ENCODE measurements around the gene HRH2.

The HRH2 gene

GRCh38 chr5:175678074-175678473 lies 20.2 kb downstream of the HRH2 start:
- no peak for DNase-seq

DNA sequence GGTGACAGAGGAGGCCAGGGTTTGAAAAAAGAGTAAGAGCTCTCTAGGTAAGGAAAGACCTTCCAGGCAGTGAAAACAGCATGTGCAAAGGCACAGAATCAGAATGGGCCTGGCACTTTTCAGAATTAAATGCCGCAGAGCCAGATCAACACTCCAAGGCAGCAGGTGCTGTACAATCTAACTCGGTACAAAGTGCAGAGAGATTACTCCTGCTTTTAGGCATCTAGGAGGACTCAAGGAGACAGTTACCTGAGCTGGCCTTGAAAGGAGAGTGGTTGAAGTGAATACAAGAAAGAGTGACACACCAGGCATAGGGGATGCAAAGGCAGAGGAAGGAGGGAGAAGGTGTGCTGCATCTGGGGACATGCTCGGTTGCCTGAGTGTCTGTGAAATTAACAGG lies 21.5 kb downstream of the HRH2 start:
- DNase-seq: no peak

GRCh38 chr5:175680020-175680419 lies 22.1 kb downstream of the HRH2 start:
- DNase-seq: no peak

- DNase-seq: peak; percentile 49 to 74
Observed at GRCh38 chr5:175680463-175680862, 22.6 kb downstream of the HRH2 start.

DNA sequence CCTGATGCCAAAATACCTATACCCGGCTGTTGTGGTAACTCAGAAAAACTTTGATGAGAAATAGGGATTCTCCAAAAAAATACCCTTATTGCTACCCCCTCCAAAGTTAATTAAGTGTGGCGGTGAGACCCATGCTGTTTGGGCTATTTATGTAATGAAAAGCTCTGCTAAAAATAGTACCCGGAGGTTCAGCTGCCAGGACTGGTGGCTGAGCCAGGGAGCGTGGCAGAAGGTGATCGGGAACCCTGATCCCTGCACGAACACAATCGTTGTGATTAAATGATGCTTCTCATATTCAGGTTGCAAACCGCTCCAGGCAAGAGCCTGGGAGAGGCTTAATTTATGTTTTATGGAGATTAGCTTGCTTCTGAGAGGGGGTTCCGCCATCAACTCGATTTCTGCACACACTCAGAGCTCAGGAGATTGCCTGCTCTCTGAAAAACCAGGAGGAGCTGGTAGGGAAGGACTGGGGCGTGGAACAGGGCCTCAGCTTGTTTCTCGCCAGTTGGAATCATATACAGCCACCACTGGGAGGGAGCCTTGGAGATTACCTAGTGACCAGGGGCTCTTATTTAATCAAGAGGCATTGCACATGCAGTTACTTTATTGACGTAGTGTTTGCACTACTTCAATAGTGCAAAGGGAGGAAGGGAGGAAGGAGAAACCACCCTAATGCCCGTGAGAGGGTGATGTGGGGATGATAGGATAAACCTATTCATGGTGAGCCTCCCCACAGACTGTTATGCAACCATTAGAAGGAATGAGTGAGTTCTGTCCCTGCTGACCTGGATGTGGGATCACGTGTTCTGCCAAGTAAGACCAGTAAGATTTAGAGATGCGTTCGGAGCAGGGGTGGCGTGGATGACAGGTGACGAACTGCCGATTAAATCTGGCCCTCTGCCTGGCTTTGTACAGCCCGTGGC lies 23.4 kb downstream of the HRH2 start:
- DNase-seq: no peak

DNA sequence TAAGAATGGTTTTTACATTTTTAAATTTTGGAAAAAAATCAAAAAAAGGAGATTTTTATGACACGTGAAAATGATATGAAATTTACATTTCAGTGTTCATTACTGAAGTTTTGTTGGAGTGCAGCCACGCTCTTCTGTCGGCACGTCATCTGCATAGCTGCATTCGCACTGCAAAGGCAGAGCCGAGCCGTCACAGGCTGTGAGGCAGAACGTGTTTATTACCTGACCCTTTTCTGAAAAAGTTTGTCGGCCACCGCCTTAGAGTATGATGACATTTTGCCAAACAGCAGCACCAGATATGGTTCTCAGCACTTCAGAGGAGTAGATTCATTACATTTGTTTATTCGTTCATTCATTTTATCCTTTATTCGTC lies 24.1 kb downstream of the HRH2 start:
- no peak for DNase-seq

GRCh38 chr5:175682664-175683063 lies 24.8 kb downstream of the HRH2 start:
- DNase-seq: no peak

- DNase-seq: no peak
Observed at GRCh38 chr5:175683231-175683630, 25.4 kb downstream of the HRH2 start.

- DNase-seq: no peak
Observed at GRCh38 chr5:175683921-175684320, 26.1 kb downstream of the HRH2 start.

- no peak for DNase-seq
Observed at GRCh38 chr5:175684931-175685330, 27.1 kb downstream of the HRH2 start.

DNA sequence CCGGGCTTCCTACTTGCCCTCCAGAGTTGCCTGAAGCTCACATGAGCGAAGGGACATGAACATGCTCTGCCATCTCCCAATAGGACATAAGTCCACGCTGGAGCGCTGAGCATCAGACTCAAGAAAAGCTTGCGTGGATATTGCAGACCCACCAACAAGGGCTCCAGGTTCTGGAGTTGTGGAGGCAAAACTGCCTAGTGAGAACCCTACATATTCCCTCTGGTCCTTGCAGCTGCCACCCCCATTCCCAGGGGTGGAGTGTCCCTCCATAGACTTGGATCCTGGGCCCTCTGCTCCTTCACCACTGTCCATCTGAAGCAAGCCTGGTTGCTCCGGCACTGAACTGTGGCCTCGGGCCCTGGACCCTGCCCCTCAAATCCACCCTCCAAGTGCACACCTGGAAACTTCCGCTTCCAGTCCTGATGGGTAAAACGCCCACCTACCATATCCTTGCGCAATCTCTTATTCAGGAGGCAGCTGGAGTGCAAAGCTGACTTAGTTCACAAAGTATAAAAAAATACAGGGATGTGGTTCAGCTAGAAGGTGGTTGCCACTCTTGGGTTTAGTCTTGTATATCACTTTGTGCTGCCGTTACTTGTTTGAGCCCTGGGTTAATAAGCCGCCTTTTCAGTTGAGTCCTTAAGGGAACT lies 28.0 kb downstream of the HRH2 start:
- no peak for DNase-seq

DNA sequence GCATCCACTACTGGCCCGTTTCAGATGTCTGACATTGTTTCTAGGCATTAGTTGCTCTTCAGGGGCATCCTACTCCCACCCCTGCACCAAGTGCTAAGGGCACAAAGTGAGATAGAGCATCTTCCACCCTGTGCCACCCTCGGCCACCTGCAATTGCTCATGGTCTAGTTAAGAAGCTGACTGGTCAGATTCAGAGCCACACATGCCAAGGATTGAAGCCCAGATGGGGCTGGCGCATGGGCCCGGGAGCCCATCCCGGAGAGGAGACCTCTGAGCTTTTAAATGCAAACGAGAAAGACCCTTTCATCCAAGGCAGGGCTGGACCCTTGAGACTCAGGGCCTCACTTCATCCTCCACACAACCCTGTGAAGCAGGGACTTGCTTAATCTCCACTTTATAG lies 28.5 kb downstream of the HRH2 start:
- DNase-seq: no peak

DNA sequence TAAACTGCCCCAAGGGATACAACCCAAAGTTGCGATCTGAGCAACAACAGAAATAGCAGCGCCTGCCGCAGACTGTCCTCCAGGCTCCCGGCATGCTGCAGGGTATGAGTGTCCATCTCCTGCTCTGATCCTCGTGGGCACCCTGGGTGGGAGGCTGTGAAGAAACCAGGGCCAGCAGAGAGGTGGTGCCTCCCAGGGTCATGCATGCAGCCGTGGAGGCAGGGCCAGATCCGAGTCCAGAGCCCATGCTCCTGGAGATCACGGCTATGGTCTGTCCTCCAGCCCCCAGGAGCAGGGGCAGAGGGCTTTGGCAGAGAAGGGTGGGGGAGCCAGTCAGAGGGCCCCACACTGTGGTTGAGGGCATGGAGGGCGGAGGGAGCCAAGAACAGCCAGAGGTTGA lies 29.0 kb downstream of the HRH2 start:
- no peak for DNase-seq

GRCh38 chr5:175687231-175687701 lies 29.4 kb downstream of the HRH2 start:
- DNase-seq: no peak

DNA sequence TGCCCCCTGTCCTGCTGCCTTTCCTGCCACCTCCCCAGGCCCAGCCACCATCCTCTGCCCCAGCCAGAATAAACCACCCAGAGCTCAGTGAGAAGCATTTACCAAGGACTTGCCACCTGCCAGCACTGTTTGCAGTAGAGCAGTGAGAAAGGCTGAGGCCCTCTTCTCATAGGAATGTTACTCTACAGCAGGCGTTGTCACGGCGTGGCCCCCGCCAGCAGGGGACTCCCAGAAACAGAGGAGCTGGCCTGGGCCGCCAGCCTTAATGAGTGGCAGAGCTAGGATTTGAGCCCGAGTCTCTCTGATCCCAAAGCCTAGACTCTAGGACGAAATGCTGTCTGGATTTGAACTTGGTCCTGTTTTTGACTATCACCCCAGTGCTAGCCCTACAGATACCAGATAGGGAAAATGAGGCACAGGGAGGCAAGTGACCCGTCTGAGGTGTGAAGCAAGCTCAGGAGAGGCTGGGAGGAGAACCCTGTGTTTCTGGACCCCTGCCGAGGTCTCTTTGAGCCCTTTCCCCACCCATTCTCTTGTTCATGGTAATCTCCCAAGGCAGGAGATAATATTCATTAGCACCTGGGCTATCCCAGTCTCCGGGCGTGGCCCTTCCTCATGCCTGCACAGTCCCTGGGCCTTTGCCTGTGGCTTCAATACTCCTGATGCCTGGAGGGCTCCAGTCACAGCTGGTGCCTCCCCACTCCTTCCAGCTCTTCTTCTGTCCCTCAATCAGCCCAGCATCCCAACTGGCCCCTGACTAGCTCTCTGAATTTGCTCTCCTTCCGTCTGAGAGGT lies 30.7 kb downstream of the HRH2 start:
- no peak for DNase-seq

DNA sequence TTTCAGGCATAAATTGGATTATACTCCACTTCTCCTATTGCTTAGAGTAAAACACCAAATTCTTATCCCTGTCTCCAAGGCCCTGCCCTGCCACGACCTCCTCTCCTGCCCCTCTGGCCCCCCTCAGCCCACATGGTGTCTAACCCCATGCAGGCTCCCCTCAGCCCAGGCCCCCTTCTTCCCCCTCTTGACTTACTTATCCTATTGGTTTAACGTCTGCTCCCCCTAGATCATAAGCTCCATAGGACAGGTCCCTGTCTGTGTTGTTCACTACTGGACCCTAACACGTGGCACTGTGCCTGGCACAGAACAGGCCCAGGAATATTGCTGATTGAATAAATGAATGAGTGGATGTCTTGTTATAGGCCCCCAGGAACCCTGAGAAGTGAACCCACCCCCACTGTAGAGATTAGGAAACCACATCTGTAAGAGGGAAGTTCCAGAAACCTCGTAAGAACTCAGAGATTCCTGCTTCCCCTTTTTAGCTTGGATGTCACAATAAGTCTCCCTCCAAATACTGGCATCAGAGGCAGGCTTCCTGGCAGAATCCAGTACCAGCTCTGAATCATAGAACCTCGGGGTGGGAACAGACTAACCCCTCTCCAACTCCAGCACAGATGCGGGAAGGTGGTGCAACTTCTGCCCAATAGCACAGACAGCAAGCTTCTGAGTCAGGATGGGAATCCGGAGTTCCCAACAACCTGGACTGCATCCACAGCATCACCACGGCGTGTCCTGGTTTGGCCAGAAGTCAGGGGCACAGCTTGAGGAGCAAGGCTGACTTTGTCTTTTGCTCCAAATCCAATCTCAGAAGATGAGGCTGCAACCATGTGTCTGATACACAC lies 31.5 kb downstream of the HRH2 start:
- peak; percentile 95 to 97 for DNase-seq

- DNase-seq: no peak
Observed at GRCh38 chr5:175690025-175690424, 32.2 kb downstream of the HRH2 start.

DNA sequence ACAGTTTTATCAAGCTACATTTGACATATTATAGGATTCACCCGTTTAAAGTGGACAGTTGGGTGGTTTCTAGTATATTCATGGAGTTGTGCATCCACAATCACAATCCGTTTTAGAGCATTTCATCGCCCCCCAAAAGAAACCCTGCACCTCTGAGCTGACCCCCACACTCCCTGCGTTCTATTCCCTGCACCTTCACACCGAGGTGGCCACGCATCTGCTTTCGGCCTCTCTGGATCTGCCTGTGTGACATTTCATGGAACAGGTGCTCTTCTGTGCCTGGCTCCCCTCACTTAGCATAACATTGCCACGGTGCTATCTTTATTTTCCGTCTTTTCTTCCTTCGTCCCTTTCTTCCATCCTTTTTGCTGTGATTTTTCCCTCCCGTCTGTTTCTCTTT lies 32.7 kb downstream of the HRH2 start:
- DNase-seq: no peak

DNA sequence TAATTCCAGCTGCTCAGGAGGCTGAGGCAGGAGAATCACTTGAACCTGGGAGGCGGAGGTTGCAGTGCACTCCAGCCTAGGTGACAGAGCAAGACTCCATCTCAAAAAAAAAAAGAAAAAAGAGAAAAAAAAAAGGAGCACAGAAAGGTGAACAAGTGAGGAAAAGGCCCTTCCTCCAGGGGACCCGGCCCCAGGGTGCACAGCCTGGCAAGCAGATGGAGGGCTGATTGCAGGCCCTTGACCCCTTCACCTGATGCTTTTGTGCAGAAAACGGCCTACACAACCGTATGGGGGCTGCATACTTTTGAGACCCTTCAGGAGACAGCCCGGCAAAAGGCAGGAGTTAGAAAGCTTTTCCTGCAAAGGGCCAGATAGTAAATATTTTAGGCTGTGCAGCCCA lies 33.9 kb downstream of the HRH2 start:
- DNase-seq: no peak

DNA sequence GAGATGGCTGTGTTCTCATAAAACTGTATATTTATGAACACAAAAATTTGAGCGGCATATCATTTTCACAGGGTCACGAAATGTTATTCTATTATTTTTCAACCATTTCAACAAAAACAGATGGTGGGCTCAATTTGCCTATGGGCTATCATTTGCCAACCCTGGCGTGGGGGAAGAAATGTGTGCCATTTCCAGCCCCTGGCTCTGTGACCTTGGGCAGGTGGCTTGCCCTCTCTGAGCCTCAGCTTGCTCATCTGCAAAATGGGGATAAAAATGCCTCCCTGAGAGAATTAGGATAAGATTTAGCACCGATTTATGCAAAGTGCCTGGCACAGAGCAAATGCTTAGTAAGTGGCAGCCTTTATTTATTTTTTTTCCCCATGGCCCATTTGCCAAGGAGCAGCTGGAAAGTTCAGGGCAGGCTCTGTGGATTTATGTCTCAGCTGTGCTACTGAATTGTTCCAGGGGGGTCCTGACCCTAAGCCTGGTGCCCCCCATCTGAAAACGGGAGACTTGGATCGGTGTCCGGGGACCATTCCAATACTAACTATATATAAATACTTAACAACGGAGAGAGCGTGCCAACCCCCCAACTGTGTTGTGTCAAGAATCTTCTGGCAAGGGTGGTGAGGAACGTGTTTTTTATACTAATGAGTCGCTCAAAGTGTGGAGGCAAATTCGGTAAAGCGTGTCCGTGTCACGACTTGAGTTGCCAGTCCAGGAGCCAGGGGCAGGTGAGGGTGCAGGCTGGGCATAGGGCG lies 34.5 kb downstream of the HRH2 start:
- DNase-seq: no peak

DNA sequence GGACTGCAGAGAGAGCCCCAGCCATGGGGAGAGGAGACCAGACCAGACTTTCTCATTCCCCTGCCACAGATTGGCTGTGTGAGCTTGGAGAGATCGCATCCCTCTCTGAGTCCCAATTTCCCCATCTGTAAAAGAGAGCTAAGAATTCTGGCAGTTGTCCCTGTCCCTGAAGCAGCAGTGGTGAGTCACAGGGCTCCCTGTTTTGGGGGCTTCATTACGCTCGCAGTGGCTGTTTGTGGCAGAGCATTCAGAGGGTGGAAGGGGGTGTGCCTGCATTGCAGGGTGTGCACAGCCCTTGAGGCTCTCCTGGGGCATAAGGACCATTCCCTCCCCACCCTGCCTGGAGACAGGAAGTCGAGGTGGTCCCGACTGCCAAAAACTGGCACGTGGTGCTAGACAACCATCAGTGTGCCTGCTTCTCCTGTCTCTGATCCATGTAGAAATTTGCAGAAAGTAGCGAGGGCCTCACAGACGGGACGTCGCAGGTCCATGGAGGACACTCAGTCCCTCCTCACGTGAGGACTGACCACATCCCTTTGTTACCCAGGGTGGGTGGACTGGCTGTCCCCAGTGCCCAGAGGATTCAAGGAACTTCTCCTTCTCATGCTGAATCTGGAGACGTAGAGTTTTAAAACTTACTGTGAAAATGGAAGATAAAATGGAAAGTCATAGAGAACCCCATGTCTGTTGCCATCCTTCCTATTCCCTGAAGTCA lies 35.3 kb downstream of the HRH2 start:
- DNase-seq: peak; percentile 73 to 75
